Colonic mucosa (tissue), 4 donors: ENCODE data around the gene IFT27. TPM values are rescaled to one million over a fixed set of nuclear protein-coding genes. Genes with fewer than 3 reads are reported as not detected.
A peak's percentile ranks its signal among the peaks of the same experiment; 100 is the strongest.

Experiments used
- DNase-seq: peaks from one replicate; pipeline ENCODE4 v3.0.0-alpha.2; 2020
- H3K27ac ChIP-seq: fragments of 200-600 bp; one replicate; pipeline ENCODE4 v1.8.0; 2021
- H3K27me3 ChIP-seq: fragments of 200-600 bp; one replicate; pipeline ENCODE4 v1.8.0; 2021
- H3K36me3 ChIP-seq: fragments of 200-600 bp; one replicate; pipeline ENCODE4 v1.8.0; 2021
- H3K4me1 ChIP-seq: fragments of 200-600 bp; one replicate; pipeline ENCODE4 v1.8.0; 2021; ENCODE audit warnings: mild to moderate bottlenecking
- H3K4me3 ChIP-seq: fragments of 200-600 bp; one replicate; pipeline ENCODE4 v1.8.0; 2021
- H3K9ac ChIP-seq, 2 donors: one replicate each; pipeline ENCODE4 v1.7.0; 2013; ENCODE audit warnings: control low read depth in 2 of 2, low read depth in 2 of 2, low read length in 2 of 2
- H3K9me3 ChIP-seq: fragments of 200-600 bp; one replicate; pipeline ENCODE4 v1.8.0; 2021
- CTCF ChIP-seq: fragments of 200-600 bp; IDR thresholded peaks from one replicate; pipeline ENCODE4 v1.8.0; 2022; ENCODE audit warnings: antibody characterized with exemption, mild to moderate bottlenecking
- intact Hi-C: fragments of 100-400 bp; cut with DNase I; formaldehyde crosslinking; loops from one replicate; pipeline ENCODE4 v1.14.1; 2022
- total RNA-seq, 2 donors: library from RNA; stranded (reverse); fragmentation: NEBNext Ultra II Directional in 1 of 2; extraction: Animal tissue kit (Norgen Biotek cat#: 25700) in 1 of 2; gene quantifications; one replicate each; pipeline ENCODE4 v1.2.1, GENCODE V29; 2021
- donor health status: healthy.
- donor health status: DM: no; HTN: no; CAD: no.
- donor health status: DM: no; HTN: no; CAD: no.

The IFT27 gene
- total RNA-seq, 2 donors from 2014 or later: 27.1 to 44.6 TPM

GRCh38 chr22:36741204-36741793 is 34.6 kb downstream of the IFT27 start:
- no peaks in the 10 kb centered on the region for H3K9me3 ChIP-seq
- DNase-seq: no peak

GRCh38 chr22:36740716-36741115 is 35.2 kb downstream of the IFT27 start:
- H3K27me3 ChIP-seq: no peaks in the 10 kb centered on the region
- H3K9me3 ChIP-seq: no peaks in the 10 kb centered on the region
- TF ChIP-seq CTCF: no peak
- DNase-seq: no peak
- H3K9ac ChIP-seq: no peak overlapping the region
- H3K4me3 ChIP-seq: no peak overlapping the region
- intact Hi-C loops: no loop called here
- peaks cover 5% of the 10 kb centered on the region for H3K4me1 ChIP-seq
- no peak overlapping the region for H3K27ac ChIP-seq
- H3K36me3 ChIP-seq: no peaks in the 10 kb centered on the region

More at GRCh38 chr22:36741204-36741793, 34.6 kb downstream of the IFT27 start:
- H3K4me1 ChIP-seq: peaks cover 5% of the 10 kb centered on the region
- no peak for TF ChIP-seq CTCF
- no peaks in the 10 kb centered on the region for H3K36me3 ChIP-seq
- H3K4me3 ChIP-seq: no peak overlapping the region
- no peaks in the 10 kb centered on the region for H3K27me3 ChIP-seq
- H3K9ac ChIP-seq: no peak overlapping the region
- intact Hi-C loops: no loop called here
- H3K27ac ChIP-seq: no peak overlapping the region

- Histone ChIP-seq H3K27ac (no peak overlapping the region), H3K4me1 (peaks cover 5% of the 10 kb centered on the region), H3K9me3 (no peaks in the 10 kb centered on the region), H3K36me3 (no peaks in the 10 kb centered on the region), H3K9ac (no peak overlapping the region), H3K4me3 (no peak overlapping the region), H3K27me3 (no peaks in the 10 kb centered on the region)
- DNase-seq: no peak
- intact Hi-C loops: no loop called here
- TF ChIP-seq CTCF: no peak
These were observed 36.7 kb downstream of the IFT27 start for GRCh38 chr22:36739185-36739584.

- H3K4me3 ChIP-seq: no peak overlapping the region
- H3K27ac ChIP-seq: no peak overlapping the region
- no peak for DNase-seq
- no peak overlapping the region for H3K9ac ChIP-seq
- TF ChIP-seq CTCF: no peak
- intact Hi-C loops: no loop called here
- H3K36me3 ChIP-seq: no peaks in the 10 kb centered on the region
- peaks cover 5% of the 10 kb centered on the region for H3K4me1 ChIP-seq
- H3K27me3 ChIP-seq: no peaks in the 10 kb centered on the region
- H3K9me3 ChIP-seq: no peaks in the 10 kb centered on the region
These were observed 37.4 kb downstream of the IFT27 start for GRCh38 chr22:36738416-36739020.

GRCh38 chr22:36737776-36738175 is 38.1 kb downstream of the IFT27 start:
- Histone ChIP-seq H3K27ac (no peak overlapping the region), H3K27me3 (peaks cover 2% of the 10 kb centered on the region), H3K9ac (no peak overlapping the region), H3K36me3 (no peaks in the 10 kb centered on the region), H3K4me1 (peaks cover 5% of the 10 kb centered on the region), H3K4me3 (no peak overlapping the region), H3K9me3 (no peaks in the 10 kb centered on the region)
- no peak for TF ChIP-seq CTCF
- intact Hi-C loops: no loop called here
- peak; percentile 81 for DNase-seq
